ENCODE measurements around the gene SSBP4.
A peak's percentile ranks its signal among the peaks of the same experiment; 100 is the strongest.

SSBP4 gene

GRCh38 chr19:18421371-18421959, 2.3 kb downstream of the SSBP4 start:
- no peak for DNase-seq (ENCODE audit: low spot score)

GRCh38 chr19:18422530-18423191, 3.5 kb downstream of the SSBP4 start:
- no peak for DNase-seq (ENCODE audit: low spot score)

GRCh38 chr19:18423258-18424020, 4.2 kb downstream of the SSBP4 start:
- no peak for DNase-seq (ENCODE audit: low spot score)

- no peak for DNase-seq (ENCODE audit: low spot score)
These were observed 5.1 kb downstream of the SSBP4 start for GRCh38 chr19:18424122-18424889.

GRCh38 chr19:18424890-18425514, 5.8 kb downstream of the SSBP4 start:
- no peak for DNase-seq (ENCODE audit: low spot score)

GRCh38 chr19:18425515-18426415, 6.6 kb downstream of the SSBP4 start:
- no peak for DNase-seq (ENCODE audit: low spot score)

- DNase-seq (ENCODE audit: low spot score) = no peak
These were observed 7.2 kb downstream of the SSBP4 start for GRCh38 chr19:18426416-18426767.

GRCh38 chr19:18427080-18427742, 8.0 kb downstream of the SSBP4 start:
- DNase-seq (ENCODE audit: low spot score) = no peak

GRCh38 chr19:18427743-18428113, 8.5 kb downstream of the SSBP4 start:
- DNase-seq (ENCODE audit: low spot score) = no peak

GRCh38 chr19:18428173-18428786, 9.1 kb downstream of the SSBP4 start:
- DNase-seq (ENCODE audit: low spot score) = no peak

GRCh38 chr19:18428787-18429674, 9.8 kb downstream of the SSBP4 start:
- peak; percentile 48 for DNase-seq (ENCODE audit: low spot score)

- no peak for DNase-seq (ENCODE audit: low spot score)
These were observed 10.7 kb downstream of the SSBP4 start for GRCh38 chr19:18429717-18430416.

- no peak for DNase-seq (ENCODE audit: low spot score)
These were observed 11.4 kb downstream of the SSBP4 start for GRCh38 chr19:18430417-18431144.

- no peak for DNase-seq (ENCODE audit: low spot score)
These were observed 12.4 kb downstream of the SSBP4 start for GRCh38 chr19:18431351-18432197.

- no peak for DNase-seq (ENCODE audit: low spot score)
These were observed 13.2 kb downstream of the SSBP4 start for GRCh38 chr19:18432275-18433014.

Measured in hematopoietic multipotent progenitor cell treated with erythropoietin and hydrocortisone succinate and interleukin-3 and kit ligand, for 17 days (in vitro differentiated cells).